HepG2 (cell line): ENCODE measurements around the gene FASTKD1. TPM values are rescaled to one million over a fixed set of nuclear protein-coding genes. Genes with fewer than 3 reads are reported as not detected.

Source experiments
- ATAC-seq: fragments of 200-7000 bp; cut with Tn5 transposase; 3 replicates; pipeline ENCODE4 v1.9.1; 2020; ENCODE audit warnings: mild to moderate bottlenecking, moderate library complexity
- BruUV-seq: library from RNA; stranded (reverse); fragments of 400-500 nt; replicated peaks from 2 replicates; lab custom pipeline; 2021; lab: Mats Ljungman, UMichigan
- CTCF ChIA-PET: fragments of 300-600 bp; formaldehyde crosslinking; extraction: SDS; loops from one replicate; lab custom pipeline; 2021; ENCODE audit warnings: low total read pairs, inconsistent platforms, low intra/inter-chr PET ratio; lab: Yijun Ruan, JAX
- POLR2A ChIA-PET: fragments of 350-600 bp; sonication (Branson Sonifier 250); formaldehyde crosslinking; loops from one replicate; lab custom pipeline; 2020; ENCODE audit warnings: antibody characterized with exemption, inconsistent platforms; lab: Yijun Ruan, JAX
- DNase-seq: peaks from one replicate; pipeline ENCODE4 v3.0.0-alpha.2; 2015; ENCODE audit warnings: low spot score
- FAIRE-seq: peaks from 3 replicates; lab custom pipeline; 2011; peaks lifted over from hg19 to GRCh38; lab: Jason Lieb, UNC
- H2AFZ ChIP-seq: one replicate; pipeline ENCODE4 v1.6.1; 2011; ENCODE audit warnings: low read length, inconsistent platforms
- H3K27ac ChIP-seq: fragments of 300-600 bp; 3 replicates; pipeline ENCODE4 v1.8.0; 2011; ENCODE audit warnings: mixed run types, mild to moderate bottlenecking, mixed read lengths, low read length, inconsistent platforms; ENCODE audit not compliant: insufficient read depth; ENCODE audit errors: extremely low read length
- H3K27me3 ChIP-seq, 2 experiments: fragments of 200-600 bp in 1 of 2; 2 replicates in 1 of 2; 3 replicates in 1 of 2; pipeline versions ENCODE4 v1.6.0 to v1.8.0; 2011; ENCODE audit warnings: low read length in 2 of 2, mild to moderate bottlenecking in 2 of 2, moderate library complexity in 2 of 2, inconsistent platforms in 1 of 2; ENCODE audit not compliant: insufficient read depth in 2 of 2, control insufficient read depth in 1 of 2
- H3K36me3 ChIP-seq, 2 experiments: fragments of 200-600 bp in 1 of 2; replicated peaks in 1 of 2; 2 replicates in 1 of 2; 3 replicates in 1 of 2; pipeline versions ENCODE4 v1.5.1 to v1.8.0; 2011; ENCODE audit warnings: low read length in 2 of 2, inconsistent platforms in 1 of 2; ENCODE audit not compliant: insufficient read depth in 2 of 2, control insufficient read depth in 1 of 2
- H3K4me1 ChIP-seq: 2 replicates; pipeline ENCODE4 v1.5.1; 2012; ENCODE audit warnings: low read length, inconsistent platforms; ENCODE audit not compliant: insufficient read depth
- H3K4me2 ChIP-seq: 2 replicates; pipeline ENCODE4 v1.6.0; 2011; ENCODE audit warnings: low read depth, low read length, inconsistent platforms
- H3K4me3 ChIP-seq, 3 experiments: fragments of 200-600 bp in 1 of 3; sonication (generic), shearing (Covaris generic) in 1 of 3; replicated peaks in 1 of 3; 2 replicates each; pipeline ENCODE4 v1.5.1; 2011 to 2016; ENCODE audit warnings: low read length in 3 of 3, inconsistent platforms in 2 of 3, low read depth in 2 of 3, mild to moderate bottlenecking in 2 of 3, control low read depth in 1 of 3, mixed read lengths in 1 of 3; ENCODE audit not compliant: insufficient read depth in 1 of 3
- H3K79me2 ChIP-seq: one replicate; pipeline ENCODE4 v1.6.1; 2011; ENCODE audit warnings: low read length, inconsistent platforms; ENCODE audit not compliant: insufficient read depth
- H3K9ac ChIP-seq: 2 replicates; pipeline ENCODE4 v1.6.0; 2011; ENCODE audit warnings: mild to moderate bottlenecking, low read depth, low read length, inconsistent platforms; ENCODE audit not compliant: insufficient read depth
- H3K9me3 ChIP-seq: 2 replicates; pipeline ENCODE4 v1.5.1; 2012; ENCODE audit warnings: mild to moderate bottlenecking, low read length
- H4K20me1 ChIP-seq: 2 replicates; pipeline ENCODE4 v1.6.0; 2011; ENCODE audit warnings: inconsistent platforms, mild to moderate bottlenecking, low read length, moderate library complexity; ENCODE audit not compliant: insufficient read depth
- GTF3A ChIP-seq: sonication (generic); formaldehyde crosslinking; conservative IDR thresholded peaks from 2 replicates; pipeline ENCODE4 v1.4.0; 2020; ENCODE audit warnings: mild to moderate bottlenecking, missing genetic modification reagents
- HOXA3 ChIP-seq: sonication (generic); formaldehyde crosslinking; IDR thresholded peaks from 2 replicates; pipeline ENCODE4 v1.5.0; 2020; ENCODE audit warnings: missing genetic modification reagents
- MEIS2 ChIP-seq: sonication (generic); formaldehyde crosslinking; IDR thresholded peaks from 2 replicates; pipeline ENCODE4 v1.9.0; 2021; ENCODE audit warnings: mild to moderate bottlenecking, missing genetic modification reagents
- NFAT5 ChIP-seq: sonication (generic); formaldehyde crosslinking; IDR thresholded peaks from 2 replicates; pipeline ENCODE4 v1.4.0; 2020; ENCODE audit warnings: missing genetic modification reagents
- RFX1 ChIP-seq: fragments of 450-650 bp; IDR thresholded peaks from 2 replicates; pipeline ENCODE4 v1.6.1; 2017
- ZBTB10 ChIP-seq: sonication (generic); formaldehyde crosslinking; IDR thresholded peaks from 2 replicates; pipeline ENCODE4 v1.4.0; 2020; ENCODE audit warnings: missing genetic modification reagents, borderline replicate concordance
- ZMAT5 ChIP-seq: sonication (generic); formaldehyde crosslinking; IDR thresholded peaks from 2 replicates; pipeline ENCODE4 v1.5.0; 2020; ENCODE audit warnings: mild to moderate bottlenecking, low read depth, missing genetic modification reagents, borderline replicate concordance
- ZNF292 ChIP-seq: sonication (generic); formaldehyde crosslinking; IDR thresholded peaks from 2 replicates; pipeline ENCODE4 v1.8.1; 2022; ENCODE audit warnings: mild to moderate bottlenecking, low read depth, missing genetic modification reagents, borderline replicate concordance
- ZNF34 ChIP-seq: sonication (generic); formaldehyde crosslinking; IDR thresholded peaks from 2 replicates; pipeline ENCODE4 v1.4.0; 2020; ENCODE audit warnings: mild to moderate bottlenecking, missing genetic modification reagents, borderline replicate concordance
- ZNF510 ChIP-seq: sonication (generic); formaldehyde crosslinking; IDR thresholded peaks from 2 replicates; pipeline ENCODE4 v1.4.0; 2020; ENCODE audit warnings: low read depth, mild to moderate bottlenecking, missing genetic modification reagents
- ZNF629 ChIP-seq: sonication (generic); formaldehyde crosslinking; conservative IDR thresholded peaks from 2 replicates; pipeline ENCODE4 v1.5.0; 2020; ENCODE audit warnings: missing genetic modification reagents
- WGBS: methylation state at CpG from one replicate; pipeline ENCODE4 v1.1.6; 2017; ENCODE audit warnings: low lambda C conversion rate; 5-methylcytosine and 5-hydroxymethylcytosine counted together
- in situ Hi-C: cut with HindIII; loops from 2 replicates; pipeline ENCODE4 v1.10.0; 2017; ENCODE audit warnings: low pct_unique_long_range_greater_than_20kb; ENCODE audit not compliant: extremely low pct_ligation_motif_present
- intact Hi-C: fragments of 100-400 bp; cut with micrococcal nuclease; formaldehyde crosslinking; loops from one replicate; pipeline ENCODE4 v1.10.0; 2022; ENCODE audit not compliant: unreplicated experiment
- polyA plus RNA-seq, 8 experiments: library from polyadenylated mRNA; depleted of rRNA in 3 of 8; stranded (reverse) in 7 of 8; unstranded in 1 of 8; fragments of >200 nt; fragmentation: Illumina TruSeq in 4 of 8; extraction: Trizol in 4 of 8; gene quantifications; 2 replicates each; pipeline versions ENCODE4 v1.2.1 to v1.2.3, GENCODE V29; 2011 to 2016; ENCODE audit warnings: low read depth in 4 of 8, missing spikeins in 1 of 8, mixed read lengths in 1 of 8; ENCODE audit not compliant: insufficient read depth in 1 of 8
- total RNA-seq, 5 experiments: library from RNA; depleted of rRNA; stranded (reverse); fragments of >200 nt; fragmentation: Illumina TruSeq; extraction: Trizol; gene quantifications; 2 replicates each; pipeline ENCODE4 v1.2.3, GENCODE V29; 2016; ENCODE audit warnings: low read depth in 1 of 5
- TF ChIP-seq, protein P1 (sequence below): sonication (generic); formaldehyde crosslinking; IDR thresholded peaks from 2 replicates; pipeline ENCODE4 v1.5.0; 2020; ENCODE audit warnings: mild to moderate bottlenecking, missing genetic modification reagents

Gene FASTKD1
- total and polyA plus RNA-seq, 2 of the 13 experiments (the other 11 are each of a cell fraction or from before 2014, with no cell fraction given): 35.0 to 38.0 TPM

- TF ChIP-seq ZNF510 (CRISPR knock-in tag): no peak
- no peak for TF ChIP-seq ZNF34
- TF ChIP-seq HOXA3: no peak
- no peak for TF ChIP-seq ZMAT5
- no peak for TF ChIP-seq MEIS2 (CRISPR knock-in tag)
- TF ChIP-seq NFAT5 (CRISPR knock-in tag): no peak
- no peak for TF ChIP-seq GTF3A (CRISPR knock-in tag)
- no peak for TF ChIP-seq ZNF629 (CRISPR knock-in tag)
Measured at GRCh38 chr2:169565686-169566085, 8.0 kb downstream of the FASTKD1 start (continued).

- POLR2A ChIA-PET: no interaction called here
- Histone ChIP-seq H3K9me3 (no peaks in the 10 kb centered on the region), H3K4me1 (no peaks in the 10 kb centered on the region), H3K27me3 (no peaks in the 10 kb centered on the region), H3K79me2 (no peaks in the 10 kb centered on the region), H2AFZ (no peak overlapping the region), H3K36me3 (peaks cover 0 to 3% of the 10 kb centered on the region in 2 experiments; a peak in 1 of 5 replicates), H3K9ac (no peak overlapping the region), H3K4me2 (no peak overlapping the region), H3K4me3 (no peak overlapping the region), H3K27ac (peak overlapping the region; percentile 30), H4K20me1 (no peaks in the 10 kb centered on the region)
- DNase-seq: no peak
- no TSS peak for BruUV-seq
- FAIRE-seq: no peak
- intact Hi-C loops (no loop called here), in situ Hi-C loops (no loop called here)
- peak; percentile 66 for ATAC-seq
- WGBS: 76% methylated on average over 2 of the region's 2 CpGs
- CTCF ChIA-PET: no interaction called here
- TF ChIP-seq ZNF292: no peak
- TF ChIP-seq, protein P1, sequence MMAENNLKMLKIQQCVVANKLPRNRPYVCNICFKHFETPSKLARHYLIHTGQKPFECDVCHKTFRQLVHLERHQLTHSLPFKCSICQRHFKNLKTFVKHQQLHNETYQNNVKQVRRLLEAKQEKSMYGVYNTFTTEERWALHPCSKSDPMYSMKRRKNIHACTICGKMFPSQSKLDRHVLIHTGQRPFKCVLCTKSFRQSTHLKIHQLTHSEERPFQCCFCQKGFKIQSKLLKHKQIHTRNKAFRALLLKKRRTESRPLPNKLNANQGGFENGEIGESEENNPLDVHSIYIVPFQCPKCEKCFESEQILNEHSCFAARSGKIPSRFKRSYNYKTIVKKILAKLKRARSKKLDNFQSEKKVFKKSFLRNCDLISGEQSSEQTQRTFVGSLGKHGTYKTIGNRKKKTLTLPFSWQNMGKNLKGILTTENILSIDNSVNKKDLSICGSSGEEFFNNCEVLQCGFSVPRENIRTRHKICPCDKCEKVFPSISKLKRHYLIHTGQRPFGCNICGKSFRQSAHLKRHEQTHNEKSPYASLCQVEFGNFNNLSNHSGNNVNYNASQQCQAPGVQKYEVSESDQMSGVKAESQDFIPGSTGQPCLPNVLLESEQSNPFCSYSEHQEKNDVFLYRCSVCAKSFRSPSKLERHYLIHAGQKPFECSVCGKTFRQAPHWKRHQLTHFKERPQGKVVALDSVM (CRISPR knock-in tag): no peak
- no peak for TF ChIP-seq ZBTB10 (CRISPR knock-in tag)
- no peak for TF ChIP-seq RFX1
Measured at GRCh38 chr2:169562519-169562918, 11.1 kb downstream of the FASTKD1 start.
